Karpas-422 (cell line): ENCODE results near the gene RAB3C. TPM values are rescaled to one million over a fixed set of nuclear protein-coding genes. Genes with fewer than 3 reads are reported as not detected.

Experiments
- DNase-seq: peaks from one replicate; pipeline ENCODE4 v3.0.0-alpha.2; 2015
- H2AFZ ChIP-seq: fragments of 200-600 bp; sonication (generic); 2 replicates; pipeline ENCODE4 v1.6.1; 2014; ENCODE audit warnings: antibody characterized with exemption, low read length, mixed read lengths
- H3K27ac ChIP-seq: fragments of 200-600 bp; sonication (generic); 2 replicates; pipeline ENCODE4 v1.5.1; 2014; ENCODE audit warnings: mild to moderate bottlenecking, low read length, moderate library complexity
- H3K27me3 ChIP-seq: fragments of 200-600 bp; sonication (generic); 2 replicates; pipeline ENCODE4 v1.6.1; 2014; ENCODE audit warnings: low read length, mixed read lengths
- H3K36me3 ChIP-seq: fragments of 200-600 bp; sonication (generic); 2 replicates; pipeline ENCODE4 v1.6.1; 2014; ENCODE audit warnings: low read length, mixed read lengths; ENCODE audit not compliant: insufficient read depth
- H3K4me1 ChIP-seq: fragments of 200-600 bp; sonication (generic); 2 replicates; pipeline ENCODE4 v1.6.1; 2014; ENCODE audit warnings: mild to moderate bottlenecking, low read length, mixed read lengths
- H3K4me2 ChIP-seq: fragments of 200-600 bp; sonication (generic); 2 replicates; pipeline ENCODE4 v1.6.1; 2014; ENCODE audit warnings: low read length, low read depth, mild to moderate bottlenecking; ENCODE audit not compliant: poor library complexity, severe bottlenecking
- H3K4me3 ChIP-seq: fragments of 200-600 bp; sonication (generic); 2 replicates; pipeline ENCODE4 v1.5.1; 2014; ENCODE audit warnings: mild to moderate bottlenecking, antibody characterized with exemption, low read length, mixed read lengths
- H3K79me2 ChIP-seq: fragments of 200-600 bp; sonication (generic); 2 replicates; pipeline ENCODE4 v1.6.1; 2014; ENCODE audit warnings: mild to moderate bottlenecking, low read length, mixed read lengths
- H3K9ac ChIP-seq: fragments of 200-600 bp; sonication (generic); 2 replicates; pipeline ENCODE4 v1.6.0; 2014; ENCODE audit warnings: low read length
- H3K9me2 ChIP-seq: fragments of 200-600 bp; sonication (generic), shearing (Covaris generic); replicated peaks from 2 replicates; pipeline ENCODE4 v1.6.0; 2014; ENCODE audit warnings: mild to moderate bottlenecking, low read length, moderate library complexity; ENCODE audit not compliant: insufficient read depth
- H3K9me3 ChIP-seq: fragments of 300-700, 200-600 bp; sonication (generic); 2 replicates; pipeline ENCODE4 v1.6.1; 2014; ENCODE audit warnings: low read length, mixed read lengths
- H4K20me1 ChIP-seq: fragments of 200-600 bp; sonication (generic); 2 replicates; pipeline ENCODE4 v1.6.1; 2014; ENCODE audit warnings: mild to moderate bottlenecking, antibody characterized with exemption, low read length, low read depth; ENCODE audit not compliant: insufficient read depth
- total RNA-seq: library from RNA; depleted of rRNA; stranded (reverse); fragments of >200 nt; shearing (Covaris generic); gene quantifications from 2 replicates; pipeline ENCODE4 v1.2.3, GENCODE V29; 2014; ENCODE audit warnings: low replicate concordance

Gene RAB3C
- total RNA-seq, 1 experiment from 2014 or later = not detected

GRCh38 chr5:58761407-58761806, 178.5 kb downstream of the RAB3C start:
- H3K4me3 ChIP-seq = no peak overlapping the region
- no peak overlapping the region for H3K9ac ChIP-seq
- DNase-seq = no peak
- no peaks in the 10 kb centered on the region for H3K36me3 ChIP-seq
- no peaks in the 10 kb centered on the region for H3K9me3 ChIP-seq
- H3K79me2 ChIP-seq = no peaks in the 10 kb centered on the region
- no peak overlapping the region for H3K27ac ChIP-seq
- H3K4me2 ChIP-seq = no peak overlapping the region
- H3K9me2 ChIP-seq = no peaks in the 10 kb centered on the region
- H3K27me3 ChIP-seq = no peaks in the 10 kb centered on the region
- no peaks in the 10 kb centered on the region for H4K20me1 ChIP-seq
- H2AFZ ChIP-seq = no peak overlapping the region
- H3K4me1 ChIP-seq = no peaks in the 10 kb centered on the region

- Histone ChIP-seq H3K27ac (no peak overlapping the region), H3K4me3 (no peak overlapping the region), H3K4me1 (no peaks in the 10 kb centered on the region), H4K20me1 (no peaks in the 10 kb centered on the region), H3K4me2 (no peak overlapping the region), H2AFZ (no peak overlapping the region), H3K27me3 (no peaks in the 10 kb centered on the region), H3K36me3 (no peaks in the 10 kb centered on the region), H3K79me2 (no peaks in the 10 kb centered on the region), H3K9me2 (no peaks in the 10 kb centered on the region), H3K9ac (no peak overlapping the region), H3K9me3 (no peaks in the 10 kb centered on the region)
- DNase-seq = no peak
Measured at GRCh38 chr5:58763390-58763789, 180.5 kb downstream of the RAB3C start.

GRCh38 chr5:58764199-58764598, 181.3 kb downstream of the RAB3C start:
- no peak for DNase-seq
- Histone ChIP-seq H4K20me1 (no peaks in the 10 kb centered on the region), H2AFZ (no peak overlapping the region), H3K9ac (no peak overlapping the region), H3K36me3 (no peaks in the 10 kb centered on the region), H3K9me2 (no peaks in the 10 kb centered on the region), H3K9me3 (no peaks in the 10 kb centered on the region), H3K27me3 (no peaks in the 10 kb centered on the region), H3K4me2 (no peak overlapping the region), H3K4me1 (no peaks in the 10 kb centered on the region), H3K79me2 (no peaks in the 10 kb centered on the region), H3K27ac (no peak overlapping the region), H3K4me3 (no peak overlapping the region)

DNA sequence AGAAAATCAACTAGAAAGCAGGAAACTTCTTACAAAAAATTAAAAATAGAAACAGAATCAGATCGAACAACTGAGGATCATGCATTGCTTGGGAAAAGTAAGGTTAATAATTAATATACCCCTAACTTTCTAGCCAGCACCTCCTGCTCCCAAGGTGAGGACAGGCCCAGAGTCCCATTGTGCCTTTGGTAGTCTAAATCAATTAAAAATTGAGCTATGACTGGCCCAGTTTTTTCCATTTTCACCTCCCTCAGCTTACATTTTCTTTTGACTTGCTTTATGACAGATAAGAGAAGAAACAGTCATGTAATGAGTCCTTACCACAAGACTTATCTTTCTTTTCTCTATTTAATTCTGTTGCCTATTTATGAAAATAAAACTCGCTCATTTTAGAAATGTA, 182.2 kb downstream of the RAB3C start:
- Histone ChIP-seq H3K27me3 (no peaks in the 10 kb centered on the region), H3K4me2 (no peak overlapping the region), H3K4me1 (no peaks in the 10 kb centered on the region), H3K9me3 (no peaks in the 10 kb centered on the region), H3K79me2 (no peaks in the 10 kb centered on the region), H3K36me3 (no peaks in the 10 kb centered on the region), H2AFZ (no peak overlapping the region), H4K20me1 (no peaks in the 10 kb centered on the region), H3K4me3 (no peak overlapping the region), H3K9me2 (no peaks in the 10 kb centered on the region), H3K27ac (no peak overlapping the region), H3K9ac (no peak overlapping the region)
- DNase-seq = no peak

- Histone ChIP-seq H3K79me2 (no peaks in the 10 kb centered on the region), H3K27me3 (no peaks in the 10 kb centered on the region), H3K9me2 (no peaks in the 10 kb centered on the region), H3K36me3 (no peaks in the 10 kb centered on the region), H2AFZ (no peak overlapping the region), H3K4me1 (no peaks in the 10 kb centered on the region), H3K9ac (no peak overlapping the region), H3K9me3 (no peaks in the 10 kb centered on the region), H3K27ac (no peak overlapping the region), H4K20me1 (no peaks in the 10 kb centered on the region), H3K4me2 (no peak overlapping the region), H3K4me3 (no peak overlapping the region)
- no peak for DNase-seq
Measured at GRCh38 chr5:58767104-58767503, 184.2 kb downstream of the RAB3C start.

GRCh38 chr5:58770136-58770535, 187.3 kb downstream of the RAB3C start:
- Histone ChIP-seq H3K9me2 (no peaks in the 10 kb centered on the region), H3K79me2 (no peaks in the 10 kb centered on the region), H3K4me1 (no peaks in the 10 kb centered on the region), H3K36me3 (no peaks in the 10 kb centered on the region), H4K20me1 (no peaks in the 10 kb centered on the region), H3K9me3 (no peaks in the 10 kb centered on the region), H2AFZ (no peak overlapping the region), H3K27me3 (no peaks in the 10 kb centered on the region), H3K4me2 (no peak overlapping the region), H3K4me3 (no peak overlapping the region), H3K9ac (no peak overlapping the region), H3K27ac (no peak overlapping the region)
- DNase-seq = no peak

DNA sequence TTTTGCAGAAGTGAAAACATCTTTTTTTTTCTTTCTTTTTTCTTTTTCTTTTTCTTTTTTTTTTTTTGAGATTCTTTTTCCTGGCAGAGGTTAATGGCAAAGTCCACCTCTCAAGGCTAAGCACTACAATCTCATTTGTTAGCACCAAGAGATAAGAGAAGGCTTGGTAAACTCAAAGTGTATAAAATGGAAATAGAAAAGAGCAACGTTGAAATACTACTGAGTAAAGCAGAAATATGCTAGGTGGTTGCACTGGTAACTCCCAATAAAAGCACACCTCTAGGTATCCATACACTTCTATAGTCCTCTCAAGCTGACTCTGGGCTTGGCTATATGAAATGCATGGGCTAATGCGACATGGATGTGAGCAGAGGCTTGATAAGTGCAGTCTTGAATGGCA, 188.9 kb downstream of the RAB3C start:
- no peaks in the 10 kb centered on the region for H3K36me3 ChIP-seq
- H4K20me1 ChIP-seq = no peaks in the 10 kb centered on the region
- H3K4me2 ChIP-seq = no peak overlapping the region
- no peaks in the 10 kb centered on the region for H3K9me2 ChIP-seq
- H3K4me1 ChIP-seq = no peaks in the 10 kb centered on the region
- H3K27ac ChIP-seq = no peak overlapping the region
- H3K4me3 ChIP-seq = no peak overlapping the region
- no peaks in the 10 kb centered on the region for H3K79me2 ChIP-seq
- no peak overlapping the region for H2AFZ ChIP-seq
- no peak overlapping the region for H3K9ac ChIP-seq
- no peak for DNase-seq
- H3K9me3 ChIP-seq = no peaks in the 10 kb centered on the region
- no peaks in the 10 kb centered on the region for H3K27me3 ChIP-seq

- no peaks in the 10 kb centered on the region for H4K20me1 ChIP-seq
- no peaks in the 10 kb centered on the region for H3K4me1 ChIP-seq
- H2AFZ ChIP-seq = no peak overlapping the region
- H3K9me2 ChIP-seq = no peaks in the 10 kb centered on the region
- H3K79me2 ChIP-seq = no peaks in the 10 kb centered on the region
- H3K9ac ChIP-seq = no peak overlapping the region
- no peaks in the 10 kb centered on the region for H3K27me3 ChIP-seq
- no peak overlapping the region for H3K27ac ChIP-seq
- no peak overlapping the region for H3K4me3 ChIP-seq
- no peak for DNase-seq
- no peak overlapping the region for H3K4me2 ChIP-seq
- no peaks in the 10 kb centered on the region for H3K36me3 ChIP-seq
- H3K9me3 ChIP-seq = no peaks in the 10 kb centered on the region
Measured at GRCh38 chr5:58773744-58774441, 191.0 kb downstream of the RAB3C start.
